ENCODE data around the gene EXD3.

DNA sequence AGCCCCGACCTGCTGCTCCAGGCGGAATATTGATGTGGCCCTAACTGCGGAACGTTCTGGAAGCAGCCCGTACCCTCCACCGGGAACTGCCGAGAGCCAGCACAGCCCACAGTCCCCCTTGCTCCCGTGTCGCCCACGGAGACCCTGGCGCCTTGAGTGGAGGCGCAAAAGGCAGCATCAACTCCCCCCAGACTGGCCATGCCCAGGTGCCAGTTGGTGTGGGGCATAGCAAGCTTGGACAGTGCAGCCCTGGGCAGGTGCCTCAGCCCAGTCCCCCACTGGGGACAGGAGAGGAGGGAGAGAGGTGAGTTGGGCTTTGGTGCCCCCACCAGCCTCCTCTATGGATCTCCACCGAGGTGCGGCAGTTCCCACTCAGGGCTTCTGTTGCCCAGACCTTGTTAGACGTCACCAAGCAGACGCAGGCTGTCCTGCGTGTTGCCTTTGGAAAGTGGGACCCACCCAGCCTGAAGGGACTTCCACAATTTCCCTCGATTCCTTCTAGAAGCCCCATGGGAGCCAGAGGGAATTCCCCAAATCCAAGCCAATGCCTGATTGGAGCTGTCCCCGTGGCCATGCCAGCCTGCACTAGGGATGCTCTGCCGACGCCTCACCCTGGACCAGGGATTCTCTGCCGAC is 101.1 kb downstream of the EXD3 start:
- TF ChIP-seq EZH2 (optimal IDR thresholded peaks at IDR 0.05; ENCODE audit: low read depth, low read length): no peak
- TF ChIP-seq, protein P1, sequence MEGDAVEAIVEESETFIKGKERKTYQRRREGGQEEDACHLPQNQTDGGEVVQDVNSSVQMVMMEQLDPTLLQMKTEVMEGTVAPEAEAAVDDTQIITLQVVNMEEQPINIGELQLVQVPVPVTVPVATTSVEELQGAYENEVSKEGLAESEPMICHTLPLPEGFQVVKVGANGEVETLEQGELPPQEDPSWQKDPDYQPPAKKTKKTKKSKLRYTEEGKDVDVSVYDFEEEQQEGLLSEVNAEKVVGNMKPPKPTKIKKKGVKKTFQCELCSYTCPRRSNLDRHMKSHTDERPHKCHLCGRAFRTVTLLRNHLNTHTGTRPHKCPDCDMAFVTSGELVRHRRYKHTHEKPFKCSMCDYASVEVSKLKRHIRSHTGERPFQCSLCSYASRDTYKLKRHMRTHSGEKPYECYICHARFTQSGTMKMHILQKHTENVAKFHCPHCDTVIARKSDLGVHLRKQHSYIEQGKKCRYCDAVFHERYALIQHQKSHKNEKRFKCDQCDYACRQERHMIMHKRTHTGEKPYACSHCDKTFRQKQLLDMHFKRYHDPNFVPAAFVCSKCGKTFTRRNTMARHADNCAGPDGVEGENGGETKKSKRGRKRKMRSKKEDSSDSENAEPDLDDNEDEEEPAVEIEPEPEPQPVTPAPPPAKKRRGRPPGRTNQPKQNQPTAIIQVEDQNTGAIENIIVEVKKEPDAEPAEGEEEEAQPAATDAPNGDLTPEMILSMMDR (IDR thresholded peaks at IDR 0.05; ENCODE audit: low read length): no peak
